Right lung (tissue), 5 donors: Measurements from ENCODE around the gene OGFR. TPM values are rescaled to one million over a fixed set of nuclear protein-coding genes. Genes with fewer than 3 reads are reported as not detected.
A peak's percentile ranks its signal among the peaks of the same experiment; 100 is the strongest.

ENCODE experiments used
- DNase-seq, 2 donors: peaks; one replicate each; pipeline ENCODE4 v3.0.0-alpha.2; 2013
- polyA plus RNA-seq, 5 donors: library from polyadenylated mRNA; unstranded; fragments of 120-200 nt; gene quantifications; one replicate each; pipeline versions ENCODE4 v1.2.1 to v1.2.3, GENCODE V29; 2013; ENCODE audit warnings: inconsistent platforms in 1 of 5, low replicate concordance in 1 of 5; ENCODE audit not compliant: insufficient read length in 5 of 5, insufficient read depth in 1 of 5

The OGFR gene
- polyA plus RNA-seq, 5 donors: 19.3 to 38.0 (median 27.3) TPM

- DNase-seq: no peak
Measured at GRCh38 chr20:62814060-62814708, 9.5 kb downstream of the OGFR start.

- DNase-seq: no peak
Measured at GRCh38 chr20:62814709-62815065, 10.1 kb downstream of the OGFR start.

- no peak for DNase-seq
Measured at GRCh38 chr20:62815066-62815991, 10.7 kb downstream of the OGFR start.

GRCh38 chr20:62816031-62816883 lies 11.6 kb downstream of the OGFR start:
- no peak for DNase-seq

- no peak for DNase-seq
Measured at GRCh38 chr20:62816884-62817873, 12.5 kb downstream of the OGFR start, which contains the start of gene COL9A3. Gene COL9A3 (plus strand): TSS chr20:62817050. CDS start chr20:62817065, 15 bp downstream.

GRCh38 chr20:62817975-62818591 lies 13.4 kb downstream of the OGFR start:
- no peak for DNase-seq

- DNase-seq: peak; percentile 78 to 80
Measured at GRCh38 chr20:62818592-62819493, 14.2 kb downstream of the OGFR start.

- DNase-seq: no peak
Measured at GRCh38 chr20:62819494-62820174, 15.0 kb downstream of the OGFR start.

GRCh38 chr20:62820208-62820961 lies 15.8 kb downstream of the OGFR start:
- no peak for DNase-seq

- DNase-seq: no peak
Measured at GRCh38 chr20:62820962-62821725, 16.5 kb downstream of the OGFR start.

- no peak for DNase-seq
Measured at GRCh38 chr20:62821726-62822210, 17.1 kb downstream of the OGFR start.

GRCh38 chr20:62822239-62822787 lies 17.7 kb downstream of the OGFR start:
- DNase-seq: no peak

- DNase-seq: no peak
Measured at GRCh38 chr20:62822788-62823651, 18.4 kb downstream of the OGFR start.

GRCh38 chr20:62823688-62824475 lies 19.2 kb downstream of the OGFR start:
- DNase-seq: no peak
